Bone marrow (tissue), 2 donors: ENCODE measurements around the gene ABCC11.
"Not testable (repeated sequence)": the region's sequence is repeated elsewhere in the genome, so short reads cannot be mapped to it uniquely, and the experiment has no call there.

Source experiments
- DNase-seq, 2 donors: peaks; one replicate each; lab custom pipeline; 2025; lab: John Stamatoyannopoulos, UW

The ABCC11 gene

GRCh38 chr16:48201515-48202201, 45.7 kb downstream of the ABCC11 start:
- no peak for DNase-seq

DNA sequence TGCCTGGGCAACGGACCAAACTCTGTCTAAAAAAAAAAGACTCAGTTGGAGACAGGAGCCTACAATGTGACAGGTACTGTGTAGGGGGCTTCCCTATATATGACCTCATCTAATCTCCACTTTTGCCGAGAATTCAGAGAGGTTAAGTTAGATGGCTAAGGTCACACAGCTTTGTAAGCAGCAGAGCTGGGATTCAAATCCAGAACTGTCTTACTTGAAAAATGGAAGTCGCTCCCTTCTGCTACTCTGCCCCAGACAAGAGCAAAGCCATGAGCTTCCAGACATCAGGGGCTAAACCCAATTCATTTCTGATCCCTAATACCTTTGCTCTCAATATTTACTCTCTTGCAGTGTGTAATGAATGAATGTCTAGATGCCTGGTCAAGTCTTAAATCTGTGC, 50.0 kb downstream of the ABCC11 start:
- no peak for DNase-seq

DNA sequence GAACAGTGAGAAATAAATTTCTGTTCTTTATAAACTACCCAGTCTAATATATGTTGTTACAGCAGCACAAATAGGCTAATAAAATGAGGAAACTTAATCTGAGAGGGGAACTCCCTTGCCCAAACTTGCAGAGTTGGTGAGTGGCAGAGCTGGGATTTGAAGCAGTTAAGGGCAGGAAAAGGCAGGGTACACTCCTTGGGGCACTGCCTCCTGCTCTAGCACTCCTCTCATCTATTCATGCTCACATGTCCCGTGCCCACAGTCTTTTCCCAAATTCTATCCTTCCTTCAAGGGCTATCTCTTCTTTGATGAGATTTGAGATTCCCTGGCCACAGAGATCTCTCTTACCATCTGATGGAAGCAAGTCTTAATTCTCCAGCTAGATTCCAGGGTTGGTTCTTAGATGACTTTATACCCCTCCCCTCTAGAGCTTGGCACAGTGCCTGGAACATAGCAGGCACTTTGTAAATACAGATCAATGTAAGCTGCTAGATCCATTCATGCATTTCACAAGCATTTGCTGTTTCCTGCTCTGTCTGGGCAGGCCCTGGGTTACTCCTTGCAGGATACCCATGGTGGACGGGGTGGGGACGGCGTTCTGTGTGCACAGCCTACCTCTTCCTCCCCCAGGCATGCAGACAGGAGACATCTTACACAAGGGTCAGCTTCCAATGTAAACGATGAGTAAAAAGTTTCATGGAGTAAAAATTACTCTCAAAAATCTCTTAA, 52.3 kb downstream of the ABCC11 start:
- no peak for DNase-seq

DNA sequence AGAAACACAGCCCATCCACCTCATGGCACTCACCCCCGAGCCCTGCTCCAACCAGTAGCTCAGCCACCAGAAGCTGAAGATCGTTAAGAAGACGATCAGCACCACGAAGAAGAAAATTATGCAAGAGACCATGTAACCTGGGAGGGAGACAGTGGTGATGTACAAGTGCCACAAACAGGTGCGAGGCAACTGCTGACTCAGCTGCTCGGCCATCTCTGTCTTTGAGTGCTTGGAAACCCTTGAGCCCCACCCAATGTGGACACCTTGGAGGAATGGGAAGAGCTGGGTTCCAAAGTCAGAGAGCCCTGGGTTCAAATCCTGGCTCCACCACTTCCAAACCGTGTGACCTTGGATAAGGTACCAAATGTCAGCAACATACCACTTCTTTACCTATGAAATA, 53.5 kb downstream of the ABCC11 start:
- no peak for DNase-seq

DNA sequence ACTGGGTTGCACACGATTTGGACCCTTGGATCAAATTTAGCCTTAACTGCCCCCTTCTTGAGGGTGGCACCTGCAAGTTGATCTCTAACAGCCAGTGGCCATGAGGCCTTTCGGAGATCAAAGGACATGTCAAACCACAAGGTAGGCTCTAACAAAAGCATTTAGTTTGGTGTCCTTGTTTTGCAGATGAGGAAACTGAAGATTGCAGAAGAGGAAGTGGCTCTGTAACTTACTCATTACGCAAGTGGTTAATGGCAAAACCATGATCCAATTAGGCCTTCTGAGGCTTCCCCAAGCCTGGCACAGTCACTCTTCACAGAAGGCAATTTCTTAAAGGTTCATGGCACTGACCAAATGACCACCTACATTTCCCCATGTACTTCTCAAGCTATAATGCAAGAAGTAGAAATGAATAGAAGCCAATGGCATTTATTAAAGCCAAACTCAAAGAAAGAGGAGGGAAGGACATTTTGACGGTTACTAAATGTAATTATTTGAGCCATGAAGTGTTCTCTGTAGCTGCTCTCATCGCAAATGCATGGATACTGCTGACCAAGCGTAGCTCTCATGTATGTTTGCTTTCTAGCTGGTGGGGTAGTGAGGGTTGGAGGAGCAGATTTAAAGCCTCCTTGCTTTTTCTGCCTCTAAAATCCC, 58.8 kb downstream of the ABCC11 start:
- DNase-seq, result peak in 1 of 2 donors; percentile 10

- DNase-seq, result no peak
These were observed 59.6 kb downstream of the ABCC11 start for GRCh38 chr16:48187779-48188178.

GRCh38 chr16:48184681-48185080, 62.7 kb downstream of the ABCC11 start:
- no peak for DNase-seq

- no peak for DNase-seq
These were observed 64.3 kb downstream of the ABCC11 start for GRCh38 chr16:48182979-48183537.

- not testable (repeated sequence) for DNase-seq
These were observed 65.4 kb downstream of the ABCC11 start for GRCh38 chr16:48181746-48182520.

DNA sequence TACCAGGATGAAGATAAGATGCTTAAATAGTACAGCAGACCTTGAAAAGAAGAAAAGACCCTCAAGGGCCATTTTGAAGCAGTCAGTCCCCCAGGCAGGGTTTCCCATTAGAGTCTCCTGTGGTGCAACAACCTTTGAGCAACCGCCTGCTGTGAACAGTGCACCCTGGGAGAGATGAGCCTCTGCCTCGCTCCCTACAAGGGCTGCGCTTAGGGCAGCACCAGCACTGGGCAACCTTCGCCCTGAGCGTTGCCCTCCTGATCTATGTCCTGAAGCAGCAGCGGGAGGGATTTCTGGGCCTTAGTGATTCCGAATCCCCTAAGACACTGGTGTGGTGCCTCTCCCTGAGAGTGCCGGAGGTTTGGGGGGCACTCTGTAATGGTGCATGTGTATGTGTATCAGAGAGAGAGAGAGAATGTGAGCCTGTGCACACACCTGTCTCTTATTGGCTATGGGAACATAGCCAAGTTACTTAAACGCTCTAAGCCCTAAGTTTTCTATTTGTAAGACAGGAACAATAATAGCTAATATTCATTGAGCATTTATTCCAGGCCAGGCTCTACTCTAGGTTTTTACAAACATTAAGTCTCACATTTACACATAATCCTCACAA, 66.4 kb downstream of the ABCC11 start:
- DNase-seq, result no peak

DNA sequence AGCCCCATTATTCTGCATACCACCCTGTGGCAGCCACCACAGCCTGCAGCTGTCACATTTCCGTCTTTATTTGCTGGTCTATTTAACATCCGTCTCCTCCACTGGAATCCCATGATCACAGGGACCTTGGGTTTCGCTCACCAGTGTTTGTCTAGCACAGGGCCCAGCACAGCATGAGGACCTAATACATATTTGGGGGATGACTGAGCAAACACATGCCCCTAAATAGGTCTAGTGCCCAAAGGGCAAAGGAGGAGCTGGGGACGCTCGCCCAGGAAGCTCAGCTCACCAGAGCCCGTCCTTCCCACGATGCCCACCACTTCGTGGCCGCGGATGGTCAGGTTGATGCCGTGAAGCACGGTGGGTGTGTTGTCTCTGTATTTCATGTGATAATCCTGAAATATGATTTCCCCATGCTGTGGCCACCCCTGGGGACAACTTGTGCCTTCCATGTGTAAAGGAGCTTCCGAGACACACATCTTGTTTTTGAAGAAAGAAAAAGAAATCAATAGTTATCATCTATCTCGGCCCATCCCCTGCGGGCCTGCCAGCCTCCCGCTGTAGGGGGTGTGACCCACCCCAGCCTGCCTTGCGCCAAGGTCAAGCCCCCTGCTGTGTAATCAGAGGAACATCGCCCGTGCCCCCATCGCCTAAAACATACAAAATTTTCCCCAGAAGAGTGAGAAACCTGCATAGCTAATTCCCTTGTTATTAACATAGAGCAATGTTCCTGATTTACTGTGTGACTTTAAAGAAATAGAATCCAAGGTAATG, 70.5 kb downstream of the ABCC11 start:
- DNase-seq, result no peak

GRCh38 chr16:48173889-48174288, 73.5 kb downstream of the ABCC11 start:
- no peak for DNase-seq

- DNase-seq, result no peak
These were observed 74.7 kb downstream of the ABCC11 start for GRCh38 chr16:48172682-48173081.

- no peak for DNase-seq
These were observed 77.4 kb downstream of the ABCC11 start for GRCh38 chr16:48169896-48170295.

GRCh38 chr16:48168075-48168474, 79.3 kb downstream of the ABCC11 start:
- DNase-seq, result no peak

GRCh38 chr16:48166617-48167016, 80.7 kb downstream of the ABCC11 start:
- DNase-seq, result not testable (repeated sequence)

DNA sequence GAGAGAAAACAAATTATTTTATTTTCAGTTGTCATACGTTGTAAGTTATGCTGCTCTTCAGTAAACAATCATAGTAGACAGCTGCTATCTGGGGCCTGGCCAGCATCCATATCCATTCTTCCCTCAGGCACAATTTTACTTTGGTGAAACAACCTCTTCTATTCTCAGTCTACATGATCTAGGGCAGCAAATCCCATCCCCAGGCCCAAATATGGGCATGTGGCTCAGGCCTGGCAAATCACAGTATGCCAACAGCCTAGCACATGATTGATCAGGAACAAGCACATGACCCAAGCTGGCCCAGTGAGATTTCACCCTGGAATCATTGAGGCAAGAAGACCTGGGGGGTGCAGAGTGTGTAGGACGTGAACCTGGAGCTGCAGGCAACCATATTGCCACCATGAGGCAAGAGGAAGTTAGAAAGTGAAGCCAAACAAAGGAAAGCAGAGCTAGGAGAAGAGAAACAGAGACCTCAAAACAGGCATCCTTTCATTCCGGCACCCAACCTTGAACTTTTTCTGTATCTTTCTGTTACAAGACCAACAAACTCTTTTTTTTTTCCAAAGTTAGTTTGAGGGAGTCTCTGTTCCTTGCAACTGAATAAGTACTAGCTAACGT, 81.3 kb downstream of the ABCC11 start:
- no peak for DNase-seq

DNA sequence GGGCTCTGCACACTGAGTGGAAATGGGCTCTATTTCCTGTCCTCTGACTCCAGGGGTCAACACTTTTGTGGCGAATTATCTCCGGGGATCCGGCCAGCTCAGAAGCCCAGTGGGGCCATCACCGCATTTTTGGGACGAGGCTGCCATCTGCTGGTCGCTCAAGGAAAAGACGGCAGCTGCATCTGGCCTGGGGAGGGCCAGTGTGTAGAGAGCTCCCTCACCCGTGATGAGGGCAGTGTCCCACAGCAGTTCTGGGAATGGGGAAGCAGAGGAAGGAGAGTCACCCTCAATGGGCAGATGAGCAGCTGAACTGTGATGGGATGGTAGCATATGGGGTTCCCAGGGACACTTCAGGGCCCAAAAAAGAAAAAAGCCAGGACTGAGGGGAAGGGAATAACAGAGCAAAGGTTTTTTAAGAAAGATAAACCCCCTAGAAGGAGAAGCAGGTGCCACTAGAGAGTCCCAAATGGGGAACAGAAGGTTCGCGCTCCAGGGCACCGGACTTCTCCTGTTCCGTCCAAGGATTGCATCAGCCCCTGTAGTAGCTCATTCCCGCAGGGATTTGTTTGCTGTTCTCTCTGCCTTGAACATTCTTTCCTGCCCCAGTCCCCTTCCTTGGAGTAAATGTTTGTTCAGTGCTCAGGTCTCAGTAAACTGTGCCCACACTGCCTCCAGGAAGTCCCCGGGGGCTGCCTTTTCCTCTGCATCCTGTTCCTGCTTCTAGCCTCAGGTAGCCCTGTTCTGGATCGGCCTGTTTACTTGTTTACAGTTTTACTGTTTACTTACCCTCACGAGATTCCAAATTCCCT, 82.2 kb downstream of the ABCC11 start:
- DNase-seq, result peak in 1 of 2 donors; percentile 31

- no peak for DNase-seq
These were observed 84.4 kb downstream of the ABCC11 start for GRCh38 chr16:48162839-48163410.
